Esophagus muscularis mucosa (tissue), 4 donors: ENCODE results near the gene GPR157. TPM values are rescaled to one million over a fixed set of nuclear protein-coding genes. Genes with fewer than 3 reads are reported as not detected.

Experiments used
- DNase-seq: peaks from one replicate; pipeline ENCODE4 v3.0.0-alpha.2; 2017; ENCODE audit errors: extremely low spot score
- H3K27ac ChIP-seq, 4 donors: fragments of 200-600 bp; sonication (generic); replicated peaks in 1 of 4; 1 replicate in 3 of 4; 2 replicates in 1 of 4; pipeline ENCODE4 v1.5.1; 2016 to 2019; ENCODE audit warnings: mild to moderate bottlenecking in 1 of 4
- H3K27me3 ChIP-seq, 4 donors: fragments of 200-600 bp; sonication (generic); one replicate each; pipeline versions ENCODE4 v1.5.1 to v1.6.0; 2016 to 2019
- H3K36me3 ChIP-seq, 4 donors: fragments of 200-600 bp; sonication (generic); one replicate each; pipeline ENCODE4 v1.5.1; 2016 to 2019
- H3K4me1 ChIP-seq, 4 donors: fragments of 200-600 bp; sonication (generic); one replicate each; pipeline ENCODE4 v1.5.1; 2016 to 2019
- H3K4me3 ChIP-seq, 4 donors: fragments of 200-600 bp; sonication (generic); 1 replicate in 2 of 4; 2 replicates in 2 of 4; pipeline ENCODE4 v1.5.1; 2016 to 2019; ENCODE audit warnings: mild to moderate bottlenecking in 4 of 4, moderate library complexity in 1 of 4
- H3K9me3 ChIP-seq, 4 donors: fragments of 200-600 bp; sonication (generic); 1 replicate in 3 of 4; 2 replicates in 1 of 4; pipeline ENCODE4 v1.5.1; 2016 to 2019
- CTCF ChIP-seq, 3 experiments: fragments of 200-600 bp in 2 of 3; fragments of 450-650 bp in 1 of 3; sonication (generic) in 2 of 3; IDR thresholded peaks; one replicate each; pipeline ENCODE4 v1.5.1; 2017 to 2019; ENCODE audit warnings: antibody characterized with exemption in 3 of 3, mild to moderate bottlenecking in 2 of 3, moderate library complexity in 1 of 3
- EP300 ChIP-seq: sonication (generic); formaldehyde crosslinking; IDR thresholded peaks from one replicate; pipeline ENCODE4 v1.6.1; 2017; ENCODE audit warnings: antibody characterized with exemption
- POLR2A ChIP-seq: fragments of 450-650 bp; IDR thresholded peaks from one replicate; pipeline ENCODE4 v1.6.1; 2017; ENCODE audit warnings: antibody characterized with exemption, moderate library complexity, mild to moderate bottlenecking, low read depth
- POLR2AphosphoS5 ChIP-seq, 2 donors: sonication (generic); formaldehyde crosslinking; IDR thresholded peaks; one replicate each; pipeline ENCODE4 v1.6.1; 2017; ENCODE audit warnings: antibody characterized with exemption in 2 of 2
- WGBS: methylation state at CpG from one replicate; pipeline ENCODE4 v1.1.5; 2018; 5-methylcytosine and 5-hydroxymethylcytosine counted together
- intact Hi-C: fragments of 100-400 bp; cut with DNase I; formaldehyde crosslinking; loops from one replicate; pipeline ENCODE4 v1.15.1; 2023
- small RNA-seq, 3 donors: library from RNA; depleted of rRNA; stranded (forward); fragments of <200 nt; gene quantifications; one replicate each; pipeline ENCODE3, GENCODE V24; 2016
- total RNA-seq, 4 donors: library from RNA; depleted of rRNA; stranded (reverse); fragments of >200 nt; gene quantifications; one replicate each; pipeline versions ENCODE4 v1.1.0 to v1.2.1, GENCODE V29; 2016

GPR157 gene
- total RNA-seq, 4 donors from 2014 or later, result 2.5 to 8.4 (median 3.8) TPM

GRCh38 chr1:9057851-9058250 is 71.1 kb downstream of the GPR157 start:
- intact Hi-C loops, result no loop called here
- DNase-seq, result no peak

GRCh38 chr1:9052272-9053049 is 76.4 kb downstream of the GPR157 start:
- DNase-seq, result no peak
- Histone ChIP-seq H3K27ac (no peak overlapping the region), H3K36me3 (no peaks in the 10 kb centered on the region), H3K27me3 (no peaks in the 10 kb centered on the region), H3K4me1 (no peaks in the 10 kb centered on the region), H3K9me3 (no peaks in the 10 kb centered on the region), H3K4me3 (no peak overlapping the region)
- intact Hi-C loops, result no loop called here
- TF ChIP-seq POLR2AphosphoS5 (IDR thresholded peaks at IDR 0.05) (no peak), EP300 (no peak), POLR2A (no peak), CTCF (IDR thresholded peaks at IDR 0.05) (no peak)
- 96% methylated on average over 6 of the region's 6 CpGs for WGBS

More at GRCh38 chr1:9057851-9058250, 71.1 kb downstream of the GPR157 start:
- Histone ChIP-seq H3K27ac (no peak overlapping the region), H3K9me3 (no peaks in the 10 kb centered on the region), H3K4me1 (peaks cover 0 to 21% (median 14%) of the 10 kb centered on the region in 4 donors), H3K4me3 (no peak overlapping the region), H3K36me3 (no peaks in the 10 kb centered on the region), H3K27me3 (no peaks in the 10 kb centered on the region)
- WGBS, result 87% methylated on average over 8 of the region's 10 CpGs
- TF ChIP-seq EP300, result no peak
- TF ChIP-seq POLR2AphosphoS5 (IDR thresholded peaks at IDR 0.05), result no peak
- TF ChIP-seq POLR2A, result no peak
- no peak for TF ChIP-seq CTCF (IDR thresholded peaks at IDR 0.05)

- no peak overlapping the region for H3K4me3 ChIP-seq
- DNase-seq, result no peak
- H3K36me3 ChIP-seq, result no peaks in the 10 kb centered on the region
- no peaks in the 10 kb centered on the region for H3K27me3 ChIP-seq
- no peaks in the 10 kb centered on the region for H3K4me1 ChIP-seq
- TF ChIP-seq CTCF (IDR thresholded peaks at IDR 0.05) (no peak), EP300 (no peak), POLR2A (no peak), POLR2AphosphoS5 (IDR thresholded peaks at IDR 0.05) (no peak)
- no peak overlapping the region for H3K27ac ChIP-seq
- H3K9me3 ChIP-seq, result no peaks in the 10 kb centered on the region
- intact Hi-C loops, result no loop called here
- WGBS, result 81% methylated on average over 1 of the region's 1 CpG
Observed at GRCh38 chr1:9051379-9051778, 77.5 kb downstream of the GPR157 start.

GRCh38 chr1:9050803-9051202 is 78.1 kb downstream of the GPR157 start:
- intact Hi-C loops, result no loop called here
- DNase-seq, result no peak
- Histone ChIP-seq H3K4me3 (no peak overlapping the region), H3K27ac (no peak overlapping the region), H3K36me3 (no peaks in the 10 kb centered on the region), H3K9me3 (no peaks in the 10 kb centered on the region), H3K27me3 (no peaks in the 10 kb centered on the region), H3K4me1 (no peaks in the 10 kb centered on the region)
- whole genome bisulfite sequencing, result 64% methylated on average over 3 of the region's 3 CpGs
- TF ChIP-seq POLR2A, result no peak
- TF ChIP-seq CTCF (IDR thresholded peaks at IDR 0.05), result no peak
- TF ChIP-seq EP300, result no peak
- TF ChIP-seq POLR2AphosphoS5 (IDR thresholded peaks at IDR 0.05), result no peak

Small RNA genes lying within 50 kb of the gene (small RNA-seq; reads per million reads assigned to genes)
- 0 reads per million in 3 donors for gene RF00424

Other genes starting within 250 kb of the GPR157 start
- gene CA6, start 183.2 kb downstream of the GPR157 start, total RNA-seq, result not detected
- not detected for gene SLC2A7, start 102.7 kb downstream of the GPR157 start, total RNA-seq
- 1 to 10 TPM in 1 of 4 donors, under 1 TPM in 2, not detected in 1; 0.06 to 2.0 (median 0.57) TPM for gene SLC2A5, start 59.5 kb downstream of the GPR157 start, total RNA-seq
- 10 to 100 TPM; 31.1 to 54.4 (median 38.4) TPM for gene H6PD, start 105.7 kb upstream of the GPR157 start, total RNA-seq
- 100 to 1,000 TPM in 2 of 4 donors, 10 to 100 TPM in 2; 61.0 to 104 (median 97.4) TPM for gene SPSB1, start 163.8 kb upstream of the GPR157 start, total RNA-seq